ENCODE results near the gene KLK15. TPM values are rescaled to one million over a fixed set of nuclear protein-coding genes. Genes with fewer than 3 reads are reported as not detected.

KLK15 gene
- polyA plus RNA-seq, 4 donors: 0.11 TPM; not detected in 3

DNA sequence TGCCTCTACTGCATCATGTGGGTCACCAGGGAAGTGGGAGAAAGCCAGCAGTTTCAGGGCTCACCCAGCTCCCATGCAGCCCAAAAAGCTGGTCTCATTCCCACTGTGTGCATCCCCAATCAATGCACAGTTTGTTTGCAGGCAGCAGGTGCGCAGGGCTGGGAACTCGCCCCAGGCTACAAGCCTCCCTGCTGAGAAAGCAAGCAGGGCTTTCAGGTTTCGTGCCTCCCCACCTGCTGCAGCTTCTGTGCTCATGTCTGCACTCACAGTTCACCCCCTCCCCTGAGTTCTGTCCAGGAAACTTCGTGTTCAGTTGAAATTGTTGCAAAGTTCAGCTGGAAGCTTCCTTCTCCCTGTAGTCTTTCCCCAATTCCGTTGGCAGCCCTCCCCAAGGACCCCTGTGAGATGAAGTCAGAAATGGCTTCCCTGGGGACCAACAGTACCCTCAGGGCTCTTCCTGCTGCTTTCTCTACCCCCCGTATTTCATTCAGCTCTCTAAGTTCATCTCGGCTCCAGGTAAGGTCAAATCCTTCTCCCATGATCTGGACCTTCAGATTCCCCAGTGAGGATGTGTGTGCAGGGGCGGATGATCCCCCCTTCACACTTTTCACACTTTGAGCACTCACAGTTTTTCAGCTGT, 11.0 kb upstream of the KLK15 start:
- DNase-seq (ENCODE audit: low read depth in 4 of 4, low spot score in 3 of 4): no peak

DNA sequence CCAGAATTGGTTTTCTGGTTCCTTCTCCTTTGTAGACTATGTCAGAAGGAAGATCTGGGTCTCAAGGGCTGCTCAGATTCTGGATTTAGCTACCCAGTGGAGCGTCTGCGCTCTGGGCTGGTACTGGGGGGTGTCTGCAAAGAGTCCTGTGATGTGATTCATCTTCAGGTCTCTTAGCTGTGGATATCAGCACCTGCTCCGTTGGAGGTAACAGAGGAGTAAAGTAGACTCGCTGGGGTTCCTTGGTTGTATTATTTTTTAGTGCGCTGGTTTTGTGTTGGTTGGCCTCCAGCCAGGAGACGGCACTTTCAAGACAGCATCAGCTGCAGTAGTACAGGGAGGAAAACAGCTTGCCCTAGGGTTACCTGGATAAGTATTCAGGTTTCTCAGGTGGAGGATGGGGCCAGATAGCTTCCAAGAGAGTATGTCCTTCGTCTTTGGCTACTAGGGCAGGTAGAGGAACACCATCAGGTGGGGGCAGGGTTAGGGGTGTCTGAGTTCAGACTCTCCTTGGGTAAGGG, 10.4 kb upstream of the KLK15 start:
- DNase-seq (ENCODE audit: low read depth in 4 of 4, low spot score in 3 of 4): no peak

DNA sequence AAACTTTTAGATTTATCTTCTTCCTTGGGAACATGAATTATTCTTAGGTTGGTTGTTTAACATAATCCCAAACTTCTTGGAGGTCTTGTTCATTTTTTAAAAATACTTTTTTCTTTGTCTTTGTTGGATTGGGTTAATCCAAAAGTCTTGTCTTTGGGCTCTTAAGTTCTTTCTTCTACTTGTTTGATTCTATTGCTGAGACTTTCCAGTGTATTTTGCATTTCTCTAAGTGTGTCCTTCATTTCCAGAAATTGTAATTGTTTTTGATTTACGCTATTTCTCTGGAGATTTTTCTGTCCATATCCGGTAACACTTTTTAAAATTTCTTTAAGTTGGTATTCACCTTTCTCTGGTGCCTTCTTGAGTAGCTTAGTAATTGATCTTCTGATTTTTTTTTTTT, 9.8 kb upstream of the KLK15 start:
- no peak for DNase-seq (ENCODE audit: low read depth in 4 of 4, low spot score in 3 of 4)

DNA sequence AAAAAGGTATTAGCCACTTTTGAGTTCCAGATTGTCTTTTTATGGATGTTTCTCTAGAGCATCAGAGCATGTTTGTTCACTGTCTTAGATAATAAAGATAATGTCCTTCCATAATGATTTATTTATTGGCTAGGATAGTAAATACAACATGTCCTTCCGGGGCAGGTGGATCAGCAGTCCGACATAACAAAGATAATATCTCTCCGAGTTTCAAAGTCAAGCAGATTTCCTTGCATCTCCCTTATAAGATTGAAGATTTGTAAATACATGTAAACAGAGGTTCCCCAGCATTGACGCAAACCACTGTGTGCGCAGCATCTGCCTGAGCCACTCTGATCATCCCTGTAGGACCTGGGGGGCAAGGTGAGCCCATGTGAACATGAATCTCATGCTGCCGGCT, 8.8 kb upstream of the KLK15 start:
- DNase-seq (ENCODE audit: low read depth in 4 of 4, low spot score in 3 of 4): no peak

DNA sequence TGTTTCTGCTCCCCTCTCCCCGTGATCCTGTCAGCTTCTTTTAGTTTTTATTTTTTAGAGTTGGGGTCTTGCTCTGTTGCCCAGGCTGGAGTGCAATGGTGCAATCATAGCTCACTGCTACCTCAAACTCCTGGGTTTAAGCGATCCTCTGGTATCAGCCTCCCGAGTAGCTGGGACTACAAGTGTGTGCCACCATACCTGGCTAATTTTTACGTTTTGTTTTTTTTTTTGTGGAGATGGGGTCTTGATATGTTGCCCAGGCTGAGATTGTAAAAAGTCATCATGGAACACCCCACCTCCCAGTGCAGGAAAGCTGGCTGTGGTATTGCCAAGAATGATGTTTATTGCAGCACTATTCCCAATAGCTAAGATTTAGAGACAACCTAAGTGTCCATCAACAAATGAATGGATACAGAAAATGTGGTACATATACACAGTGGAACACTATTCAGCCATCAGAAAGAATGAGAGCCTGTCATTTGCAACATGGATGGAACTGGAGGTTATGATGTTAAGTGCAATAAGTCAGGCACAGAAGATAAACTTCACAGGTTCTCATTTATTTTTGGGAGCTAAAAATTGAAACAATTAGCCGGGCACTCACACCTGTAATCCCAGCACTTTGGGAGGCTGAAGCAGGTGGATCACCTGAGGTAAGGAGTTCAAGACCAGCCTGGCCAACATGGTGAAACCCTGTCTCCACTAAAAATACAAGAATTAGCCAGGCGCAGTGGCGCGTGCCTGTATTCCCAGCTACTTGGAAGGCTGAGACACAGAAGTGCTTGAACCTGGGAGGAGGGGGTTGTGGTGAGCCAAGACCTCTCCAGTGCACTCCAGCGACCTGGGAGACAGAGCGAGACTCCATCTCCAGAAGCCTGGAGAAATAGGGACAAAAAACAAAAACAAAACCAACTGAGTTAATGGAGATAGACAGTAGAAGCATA, 6.6 kb upstream of the KLK15 start:
- no peak for DNase-seq (ENCODE audit: low read depth in 4 of 4, low spot score in 3 of 4)

DNA sequence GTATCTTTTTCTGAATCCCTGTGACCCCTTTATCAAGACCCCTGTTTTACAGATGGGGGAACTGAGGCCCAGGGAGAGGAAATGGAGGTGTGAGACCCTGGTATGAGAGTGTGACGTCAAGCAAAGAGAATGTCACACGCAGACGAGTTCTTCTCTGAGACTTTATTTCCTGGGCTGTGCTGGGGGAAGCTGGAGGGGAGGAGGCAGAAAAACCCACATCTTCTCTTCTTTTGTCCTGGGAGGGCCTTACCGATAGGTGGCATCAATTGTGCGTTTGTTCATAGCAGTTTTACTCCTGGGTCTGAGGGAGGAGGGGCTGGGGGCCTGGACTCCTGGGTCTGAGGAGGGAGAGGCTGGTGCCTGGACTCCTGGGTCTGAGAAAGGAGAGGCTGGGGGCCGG, 4.9 kb upstream of the KLK15 start:
- DNase-seq (ENCODE audit: low read depth in 4 of 4, low spot score in 3 of 4): no peak

DNA sequence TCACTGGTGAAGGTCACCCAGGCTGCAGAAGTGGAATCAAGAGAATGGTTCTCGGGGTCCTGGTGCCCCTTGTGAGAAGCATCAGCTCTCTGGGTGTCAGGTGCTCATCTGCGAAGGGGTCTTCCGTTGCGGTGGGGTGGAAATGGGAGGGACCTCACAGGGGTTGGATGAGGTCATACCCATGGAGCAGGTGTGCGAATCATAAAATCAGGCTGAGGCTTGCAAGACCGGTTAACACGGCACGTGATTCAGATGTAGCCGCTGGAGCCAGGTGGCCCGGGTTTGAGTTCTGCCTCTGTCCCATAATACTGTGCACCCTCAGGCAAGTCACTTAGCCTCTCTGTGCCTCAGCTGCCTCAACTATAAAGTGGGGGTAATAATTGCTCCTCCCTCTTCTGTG, 3.9 kb upstream of the KLK15 start:
- no peak for DNase-seq (ENCODE audit: low read depth in 4 of 4, low spot score in 3 of 4)

DNA sequence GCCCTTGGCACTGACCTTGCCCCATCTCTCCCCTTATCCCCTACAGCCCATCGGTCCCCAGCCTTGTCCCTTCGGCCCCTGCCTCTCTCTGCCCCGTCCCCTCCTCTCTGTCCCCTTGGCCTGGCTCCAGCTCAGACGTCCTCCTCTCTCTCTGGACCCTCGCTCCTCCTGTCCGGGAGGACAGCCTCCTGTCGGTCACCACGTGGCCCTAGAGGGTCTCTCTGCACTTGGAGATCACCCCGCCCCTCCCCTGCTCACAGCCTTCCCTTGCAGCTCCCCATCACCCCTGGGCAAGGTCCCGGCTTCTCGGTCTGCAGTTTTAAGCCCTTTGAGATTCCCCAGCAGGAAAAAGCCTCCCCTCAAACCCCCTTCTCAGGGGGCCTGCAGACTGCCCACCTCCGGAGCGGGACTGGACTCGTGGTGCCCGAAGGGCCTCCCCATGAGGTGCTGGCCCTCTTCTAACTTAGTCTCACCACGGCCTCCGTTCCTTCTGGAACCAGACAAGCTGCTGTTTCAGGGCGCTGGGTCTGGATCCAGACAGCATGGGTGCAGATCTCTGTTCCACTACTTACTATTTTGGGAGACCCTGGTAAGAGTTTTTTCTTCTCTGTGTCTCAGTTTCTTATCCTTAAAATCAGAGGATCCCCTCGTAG, 3.3 kb upstream of the KLK15 start:
- no peak for DNase-seq (ENCODE audit: low read depth in 4 of 4, low spot score in 3 of 4)

DNA sequence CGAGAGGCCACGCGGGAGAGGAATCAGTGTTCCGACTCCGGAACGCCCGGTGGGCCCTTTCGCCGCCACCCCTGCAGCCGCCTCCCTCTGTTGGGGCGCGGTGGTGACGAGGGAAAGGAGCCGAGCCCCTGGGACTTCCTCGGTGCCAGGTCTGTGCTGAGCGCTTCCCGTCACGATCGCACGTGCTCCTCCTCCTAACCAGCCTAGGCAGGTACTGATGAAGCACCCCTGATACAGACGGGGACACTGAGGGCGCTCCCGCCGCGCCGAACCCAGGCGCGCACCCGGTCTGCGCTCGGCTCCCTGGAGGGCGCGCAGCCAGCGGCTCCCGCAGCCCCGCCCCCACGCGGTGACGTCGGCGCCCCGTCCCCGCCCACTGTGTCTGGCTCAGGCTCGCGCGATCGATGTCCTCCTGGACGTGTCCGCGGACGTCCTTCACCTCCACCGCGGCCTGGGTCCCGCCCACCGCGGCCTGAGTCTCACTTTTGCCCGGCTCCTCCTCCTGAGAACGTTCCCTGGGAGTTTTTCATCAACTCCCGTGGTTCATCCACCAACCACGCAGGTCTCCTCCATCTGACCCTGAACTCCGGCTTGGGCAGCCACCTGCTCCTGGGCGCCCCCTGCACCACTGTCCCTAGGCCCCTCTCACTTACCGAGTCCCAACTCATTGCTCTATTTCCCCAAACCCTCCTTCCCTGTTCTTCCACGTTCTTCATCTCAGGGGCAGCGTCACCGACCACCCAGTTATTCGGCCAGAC, 2.6 kb upstream of the KLK15 start:
- peak; percentile 38 to 60 (median 54) for DNase-seq (ENCODE audit: low read depth in 4 of 4, low spot score in 3 of 4)

DNA sequence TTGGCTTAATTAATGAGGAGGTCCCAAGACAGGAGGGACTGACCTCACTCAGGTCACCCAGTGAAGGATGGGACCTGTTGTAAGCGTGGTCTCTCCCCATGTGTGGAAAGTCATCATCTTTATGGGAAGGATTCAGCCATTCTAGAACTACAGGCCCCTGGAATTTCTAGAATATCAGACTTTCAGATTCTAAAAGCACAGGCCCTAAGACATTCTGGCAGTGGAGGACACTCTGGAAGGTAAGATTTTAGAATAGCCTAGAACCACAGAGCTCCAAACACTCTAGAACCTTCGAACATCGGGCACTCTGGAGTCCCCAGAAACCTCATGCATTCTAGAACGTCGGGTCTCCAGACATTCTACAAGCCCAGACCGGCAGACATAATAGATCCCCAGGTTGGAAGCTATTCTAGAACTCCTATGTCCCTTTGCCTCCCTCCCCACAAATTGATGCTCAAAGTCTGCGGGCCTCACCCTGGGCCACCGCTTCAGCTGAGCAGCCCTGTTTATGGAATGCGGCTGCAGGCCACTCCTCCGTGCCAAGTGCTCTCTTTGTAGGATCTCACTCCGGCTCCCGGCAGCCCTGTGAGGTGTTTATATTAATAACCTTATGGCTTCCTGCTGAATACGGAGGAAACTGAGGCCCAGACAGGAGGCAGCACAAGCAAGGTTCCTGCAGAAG, 1.9 kb upstream of the KLK15 start:
- peak in 1 of 4 donors; percentile 12 for DNase-seq (ENCODE audit: low read depth in 4 of 4, low spot score in 3 of 4)

DNA sequence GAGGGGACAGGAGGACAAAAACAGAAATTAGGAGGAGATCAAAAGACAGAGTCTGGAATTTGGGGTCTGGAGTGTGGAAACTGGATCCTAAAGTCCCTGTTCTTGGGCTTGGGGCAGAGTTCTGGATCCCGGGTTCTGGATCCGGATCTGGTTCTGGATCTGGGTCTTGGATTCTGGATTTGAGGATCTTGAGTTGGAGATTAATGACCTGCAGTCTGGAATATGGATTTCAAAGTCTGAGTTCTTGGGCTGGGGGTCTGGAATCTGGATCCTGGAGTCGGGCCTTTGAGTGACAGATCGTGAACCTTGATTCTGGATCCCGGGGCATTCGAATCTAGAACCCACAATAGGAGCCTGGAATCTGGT, 411 bp upstream of the KLK15 start:
- no peak for DNase-seq (ENCODE audit: low read depth in 4 of 4, low spot score in 3 of 4)

DNA sequence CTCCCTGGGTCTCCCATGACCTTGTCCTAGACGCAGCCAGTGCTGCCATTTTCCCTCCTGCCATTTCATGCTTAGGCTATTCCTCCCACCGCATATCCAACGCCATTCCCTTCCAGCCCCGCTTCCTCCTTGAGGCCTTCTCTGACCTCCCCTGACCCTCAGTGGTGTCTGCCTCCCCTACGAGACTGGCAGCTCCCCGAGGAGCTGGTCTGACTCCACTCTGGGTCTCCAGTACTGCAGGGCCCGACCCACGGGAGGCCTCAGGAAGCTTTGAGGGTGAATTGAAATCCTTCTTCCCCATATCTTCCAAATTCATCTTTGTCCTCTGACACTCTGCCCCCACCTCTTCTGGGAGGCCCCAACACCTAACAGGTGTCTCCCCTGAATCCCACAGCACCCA, 708 bp downstream of the KLK15 start:
- no peak for DNase-seq (ENCODE audit: low read depth in 4 of 4, low spot score in 3 of 4)

DNA sequence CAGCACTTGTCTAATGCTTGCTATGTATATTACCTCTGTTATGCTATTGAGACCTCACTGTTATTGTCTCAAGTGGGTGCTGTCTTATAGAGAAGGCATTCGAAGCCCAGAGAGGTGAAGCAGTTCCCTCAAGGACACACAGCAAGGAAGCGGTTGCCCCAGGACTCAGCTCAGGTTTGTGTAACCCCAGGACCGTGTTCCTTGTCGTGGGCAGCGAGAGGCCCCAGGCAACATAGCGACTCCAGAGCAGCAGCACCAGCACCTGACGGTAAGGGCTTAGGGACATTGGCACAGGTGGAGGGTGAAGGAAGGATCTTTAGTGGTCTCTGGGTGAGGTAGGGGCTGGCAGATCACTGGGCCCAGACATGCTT, 2.4 kb downstream of the KLK15 start:
- no peak for DNase-seq (ENCODE audit: low read depth in 4 of 4, low spot score in 3 of 4)

DNA sequence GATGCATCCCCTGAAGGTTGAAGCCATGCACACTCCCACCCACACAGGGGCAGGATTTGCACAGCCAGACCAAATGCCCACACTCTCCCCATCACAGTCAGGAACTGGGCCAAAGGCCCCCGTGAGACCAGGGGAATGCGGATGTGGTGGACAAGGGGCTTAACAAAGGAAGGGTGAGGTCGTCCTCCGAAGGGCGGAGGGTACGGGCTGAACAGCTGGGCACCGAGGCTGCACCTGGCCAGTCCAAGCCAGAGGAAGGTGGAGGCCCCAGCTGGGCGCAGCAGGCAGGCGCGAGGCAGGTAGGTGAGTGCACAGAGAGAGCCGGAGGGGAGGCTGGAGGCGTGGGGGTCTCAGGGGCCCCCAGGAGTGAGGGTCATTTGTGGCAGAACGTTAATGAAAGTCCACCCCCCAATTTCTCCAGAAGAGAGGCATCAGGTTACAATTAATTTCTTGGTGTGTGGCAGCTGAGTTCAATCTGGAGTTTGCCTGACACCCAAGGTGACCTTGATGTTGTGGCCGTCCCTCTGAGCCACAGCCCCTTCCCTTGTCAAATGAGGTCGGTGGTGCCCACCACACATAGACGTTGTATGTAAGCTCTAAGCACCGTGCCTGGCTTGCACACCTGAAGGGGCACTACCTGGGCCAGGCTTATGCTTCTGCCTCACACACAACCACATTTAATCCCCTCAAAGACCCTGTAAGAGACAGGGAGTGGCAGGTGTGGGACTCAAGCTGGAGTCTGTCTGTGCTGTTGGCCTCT, 2.9 kb downstream of the KLK15 start:
- no peak for DNase-seq (ENCODE audit: low read depth in 4 of 4, low spot score in 3 of 4)

DNA sequence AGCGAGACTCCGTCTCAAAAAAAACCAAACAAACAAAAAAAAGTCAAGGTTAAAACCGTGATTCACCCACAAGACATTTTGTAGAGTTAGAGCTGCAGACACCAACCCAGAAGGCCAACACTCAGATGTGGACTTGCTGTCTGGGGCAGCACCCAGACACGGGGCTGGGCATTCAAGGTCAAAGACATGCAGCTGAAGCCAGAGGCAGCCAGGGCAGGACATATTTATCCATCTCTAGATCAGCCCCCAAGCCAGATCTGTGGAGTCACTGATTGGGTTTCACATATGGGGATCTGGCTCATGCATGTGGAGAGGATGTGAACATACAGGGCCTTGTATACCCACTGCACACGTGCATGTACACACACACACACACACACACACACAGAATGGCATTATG, 3.6 kb downstream of the KLK15 start:
- DNase-seq (ENCODE audit: low read depth in 4 of 4, low spot score in 3 of 4): no peak

DNA sequence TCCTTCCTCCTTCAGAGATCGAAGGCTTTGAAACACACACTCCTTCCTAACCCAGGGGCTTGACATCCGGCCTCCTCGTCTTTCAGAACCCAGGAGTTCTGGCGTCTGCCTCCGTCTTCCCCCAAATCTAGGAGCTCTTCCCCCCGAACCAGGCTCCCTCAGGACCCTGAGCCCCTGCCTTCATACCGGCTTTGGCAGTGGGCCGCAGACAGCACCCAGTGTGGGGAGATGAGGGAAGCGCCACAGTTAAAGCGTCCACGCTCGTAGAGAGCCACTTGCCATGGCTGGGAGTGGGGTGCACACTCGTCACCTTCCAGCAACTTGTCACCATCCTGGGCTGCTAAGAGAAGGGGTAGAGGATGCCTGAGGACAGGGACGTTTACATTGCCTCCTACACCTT, 5.9 kb downstream of the KLK15 start:
- no peak for DNase-seq (ENCODE audit: low read depth in 4 of 4, low spot score in 3 of 4)

DNA sequence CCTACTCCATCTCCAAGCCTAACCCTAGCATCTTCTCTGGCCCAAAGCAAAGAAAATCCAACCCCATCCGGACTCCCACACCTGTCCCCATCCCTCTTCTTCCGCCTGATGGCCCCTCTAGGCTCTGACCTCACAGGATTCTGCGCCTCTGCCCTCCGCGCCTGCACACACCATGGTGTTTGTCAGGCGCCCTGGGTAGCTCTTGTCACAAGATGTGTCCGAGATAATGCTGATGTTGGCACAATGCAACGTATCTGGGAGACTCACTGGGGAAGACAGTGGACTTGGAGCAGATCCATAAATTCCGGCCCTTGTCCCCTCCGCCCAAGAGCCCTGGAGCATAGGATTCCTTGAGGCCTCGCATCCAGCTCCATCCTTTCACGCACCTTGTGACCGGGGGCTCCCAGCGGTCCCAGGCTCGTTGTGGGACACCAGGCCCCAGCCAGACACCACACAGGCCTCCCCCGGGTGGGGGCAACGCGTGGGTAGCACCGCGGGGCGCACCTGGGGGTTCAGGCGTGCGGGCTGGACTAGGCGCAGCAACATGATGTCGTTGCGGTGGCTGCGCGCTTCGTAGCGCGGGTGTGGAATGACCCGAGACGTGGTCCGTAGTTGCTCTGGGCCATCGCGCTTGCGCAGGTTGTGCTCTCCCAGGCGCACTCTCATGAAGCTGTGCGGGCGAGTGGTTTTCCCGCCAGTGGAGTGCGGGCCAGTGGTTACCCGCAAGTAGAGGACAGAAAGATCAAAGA, 6.7 kb downstream of the KLK15 start:
- DNase-seq (ENCODE audit: low read depth in 4 of 4, low spot score in 3 of 4): no peak

DNA sequence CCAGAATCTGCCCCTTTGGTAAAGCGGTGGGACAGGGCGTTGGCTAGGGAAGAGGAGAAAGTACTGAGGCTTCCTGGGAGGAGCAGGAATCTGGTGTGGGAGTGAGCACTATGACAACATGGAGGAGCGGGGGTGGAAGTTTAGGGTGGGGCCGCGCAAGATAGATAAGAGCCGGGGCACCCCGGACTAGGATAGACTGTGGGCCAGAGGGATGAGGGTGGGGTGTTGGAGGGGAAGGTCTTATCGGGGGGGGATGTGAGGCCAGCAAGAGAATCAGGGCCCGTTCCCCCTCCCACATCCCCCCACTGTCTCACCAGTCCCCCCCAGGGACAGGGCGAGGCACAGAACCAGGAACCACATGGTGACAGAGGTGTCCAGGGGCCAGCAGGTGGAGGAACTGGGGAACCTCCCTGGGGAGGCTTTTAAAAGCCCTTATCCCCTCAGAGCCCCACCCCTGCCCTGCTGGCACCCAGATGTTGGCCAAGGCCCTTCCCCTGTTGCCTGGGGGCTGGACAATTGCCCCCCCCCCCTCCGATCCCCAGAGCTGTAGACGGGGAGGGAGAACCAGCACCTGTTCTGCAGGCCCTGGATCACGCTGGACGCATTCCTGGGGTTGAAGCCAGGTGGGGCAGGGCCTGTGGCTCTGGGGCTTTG, 9.9 kb downstream of the KLK15 start, which contains the start of gene KLK1:
Gene KLK1, minus strand, starts transcription at position 399 of the 654 bp plus-strand sequence. Its CDS starts 39 bp downstream, at position 360.
- DNase-seq (ENCODE audit: low read depth in 4 of 4, low spot score in 3 of 4): no peak
